ENCODE measurements around the gene TCHHL1. TPM values are rescaled to one million over a fixed set of nuclear protein-coding genes. Genes with fewer than 3 reads are reported as not detected.

The TCHHL1 gene
- total RNA-seq, 1 donor from 2014 or later, result not detected

DNA sequence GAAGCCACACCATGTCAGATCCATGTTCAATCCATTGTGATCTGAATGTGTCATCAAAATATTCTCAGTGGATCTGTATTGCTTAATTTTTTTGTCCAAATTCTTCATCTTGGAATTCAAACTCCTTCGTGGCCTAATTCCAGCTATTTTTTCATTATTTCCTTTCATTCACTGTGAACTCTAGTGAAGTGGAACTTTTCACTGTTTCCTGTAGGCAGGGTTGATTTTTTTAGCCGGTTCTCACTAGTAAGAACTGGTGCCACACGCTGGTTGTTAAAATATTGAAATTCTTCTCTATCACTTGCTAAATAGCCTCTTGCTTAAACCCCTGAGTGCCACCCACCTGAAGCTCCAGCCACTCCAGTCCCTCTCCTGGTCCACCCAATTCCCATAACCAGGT, 44.5 kb downstream of the TCHHL1 start:
- intact Hi-C loops (cut with micrococcal nuclease), result no loop called here
- DNase-seq (no peak), ATAC-seq (no peak)

DNA sequence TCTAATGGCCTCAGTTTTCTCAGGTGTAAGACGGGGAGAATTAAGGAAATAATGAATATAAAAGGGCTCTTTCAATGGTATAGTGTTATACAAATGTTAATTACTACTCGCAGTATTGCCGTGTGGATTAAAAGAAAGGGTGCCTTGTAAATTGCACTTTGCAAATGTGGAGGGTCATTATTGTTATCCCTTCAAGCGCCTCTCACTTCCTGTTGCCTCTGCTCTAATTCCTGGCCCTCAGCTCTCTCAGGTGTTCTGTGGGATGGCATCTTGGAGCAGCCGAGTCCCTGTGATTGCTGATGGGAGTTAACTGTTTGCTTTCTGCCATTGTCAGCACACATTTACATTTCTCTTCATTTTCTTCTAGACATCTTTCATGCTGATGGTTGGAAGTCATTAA, 45.0 kb downstream of the TCHHL1 start:
- no peak for ATAC-seq
- intact Hi-C loops (cut with micrococcal nuclease), result no loop called here
- DNase-seq, result no peak

DNA sequence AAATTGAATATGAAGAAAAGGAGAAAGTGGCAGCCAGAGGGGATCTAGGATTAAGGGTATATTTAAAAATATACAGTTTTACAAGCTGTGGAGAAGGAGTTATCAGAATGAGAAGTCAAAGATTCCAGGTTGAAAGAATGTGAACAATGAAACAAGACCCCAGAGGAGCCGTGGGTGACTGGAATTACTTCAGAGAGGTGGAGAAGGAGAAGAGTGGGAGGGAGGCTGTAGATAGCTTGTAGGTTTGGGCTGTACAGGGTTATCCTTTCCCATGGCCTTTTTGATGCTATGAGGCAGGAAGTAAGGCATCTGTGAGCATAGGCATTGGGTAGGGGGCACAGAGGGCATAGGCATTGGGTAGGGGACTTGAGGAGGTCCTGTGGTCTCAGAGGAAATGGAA, 46.8 kb downstream of the TCHHL1 start:
- ATAC-seq, result no peak
- DNase-seq, result no peak
- intact Hi-C loops (cut with micrococcal nuclease), result no loop called here

DNA sequence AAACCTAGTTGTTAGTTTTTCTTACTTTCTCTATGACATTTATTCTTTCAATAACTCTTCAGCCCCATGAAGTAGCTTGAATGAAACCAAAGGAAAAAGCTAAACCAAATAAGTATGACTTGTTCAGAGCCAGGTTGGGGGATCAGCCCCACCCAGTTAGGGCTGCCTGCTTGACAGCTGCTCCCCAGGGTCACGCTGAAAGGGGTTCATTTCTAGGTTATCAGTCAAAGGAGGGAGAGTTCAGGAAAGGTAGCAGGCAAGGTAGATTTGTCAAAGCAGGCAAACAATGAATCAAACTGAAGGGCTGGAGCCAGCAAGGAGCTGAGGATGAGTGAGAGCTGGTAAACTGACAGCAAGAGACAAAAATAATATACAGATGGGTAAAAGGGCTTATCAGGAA, 49.0 kb downstream of the TCHHL1 start:
- ATAC-seq (no peak), DNase-seq (no peak)
- intact Hi-C loops (cut with micrococcal nuclease), result no loop called here

DNA sequence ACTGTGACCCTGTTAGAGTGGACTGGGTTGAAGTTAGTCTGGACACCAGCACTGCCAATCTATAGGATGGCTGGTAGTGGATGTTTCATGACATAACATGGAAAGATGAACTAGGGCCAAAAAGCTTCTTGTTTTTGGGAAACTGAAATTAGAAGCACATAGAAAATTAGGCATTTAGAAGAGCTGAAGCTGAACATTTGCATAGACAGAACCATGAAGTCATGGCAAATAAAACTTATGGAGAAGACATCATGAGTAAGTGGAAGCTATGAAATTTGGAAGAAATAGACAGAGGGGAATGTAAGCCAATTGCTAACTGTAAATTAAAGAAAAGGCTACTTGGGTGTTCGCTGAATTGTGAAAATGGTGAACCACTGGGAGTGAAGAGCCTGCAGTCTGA, 49.4 kb downstream of the TCHHL1 start:
- ATAC-seq, result no peak
- no peak for DNase-seq
- intact Hi-C loops (cut with micrococcal nuclease), result no loop called here

DNA sequence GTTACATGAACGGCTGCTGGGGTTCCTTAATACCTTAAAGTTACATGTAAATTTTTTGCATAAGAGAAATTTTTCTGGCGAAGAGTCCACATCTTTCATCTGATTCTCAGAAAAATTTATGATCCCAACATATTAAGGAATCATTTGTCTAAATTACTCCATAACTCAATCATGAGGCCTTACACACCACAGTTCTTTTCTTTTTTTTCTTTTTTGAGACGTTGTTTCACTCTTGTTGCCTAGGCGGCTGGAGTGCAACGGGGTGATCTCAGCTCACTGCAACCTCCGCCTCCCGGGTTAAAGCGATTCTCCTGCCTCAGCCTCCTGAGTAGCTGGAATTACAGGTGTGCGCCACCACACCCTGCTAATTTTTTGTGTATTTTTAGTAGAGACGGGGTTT, 50.0 kb downstream of the TCHHL1 start:
- no peak for ATAC-seq
- intact Hi-C loops (cut with micrococcal nuclease), result no loop called here

DNA sequence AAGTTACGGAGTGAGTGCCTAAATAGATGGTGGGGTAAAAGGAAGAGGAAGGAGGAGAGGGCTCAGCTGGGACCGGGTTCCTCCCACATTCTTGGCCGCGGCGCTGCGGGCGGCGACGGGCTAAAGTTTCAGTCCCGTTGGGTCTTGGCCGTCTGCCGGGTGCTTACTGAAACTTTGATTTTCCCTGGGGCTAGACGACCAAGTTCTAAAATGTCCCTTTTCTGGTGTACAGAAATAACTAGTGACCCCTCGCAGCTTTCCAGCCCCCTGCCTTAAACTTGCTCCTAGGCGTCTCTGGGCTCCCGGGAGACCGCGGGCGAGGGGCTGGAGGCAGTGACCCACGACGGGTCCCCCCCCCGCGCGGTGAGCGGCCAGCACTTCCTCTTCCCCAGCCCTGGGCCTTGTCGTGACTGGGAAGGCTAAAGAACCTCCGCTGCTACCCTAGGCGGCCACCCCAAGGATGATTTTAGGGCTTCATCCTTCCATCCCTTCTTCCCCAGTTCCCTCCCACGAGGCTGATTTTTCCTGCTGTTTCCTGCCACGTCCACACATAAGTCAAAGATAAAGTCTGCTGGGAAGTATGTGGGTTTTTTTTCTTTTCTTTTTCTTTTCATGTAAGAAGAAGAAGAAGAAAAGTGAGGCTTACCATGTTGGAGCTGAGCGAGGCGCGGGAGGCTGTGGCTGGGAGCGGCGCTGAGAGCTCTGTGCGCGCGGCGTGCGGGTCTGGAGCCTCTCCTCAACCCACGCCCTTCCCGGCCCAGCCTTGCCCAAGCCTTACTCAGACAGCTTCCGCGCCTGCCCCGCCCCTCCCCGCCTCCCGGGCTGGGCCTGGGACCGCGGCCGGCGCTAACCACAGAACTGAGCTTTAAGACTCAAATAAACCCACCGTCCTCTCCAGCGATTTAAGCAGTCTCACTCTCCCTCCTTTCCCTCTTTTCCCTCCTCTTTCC, 52.3 kb downstream of the TCHHL1 start, which contains the start of gene S100A11:
S100A11 (minus strand) TSS at position 738 of the 950 bp plus-strand sequence; CDS start at position 649, 89 bp downstream.
- ATAC-seq (peak; percentile 97), DNase-seq (peak; percentile 95)
- intact Hi-C loops (cut with micrococcal nuclease), result no loop called here

More for the DNA sequence above, 50.0 kb downstream of the TCHHL1 start:
- DNase-seq, result no peak

DNA sequence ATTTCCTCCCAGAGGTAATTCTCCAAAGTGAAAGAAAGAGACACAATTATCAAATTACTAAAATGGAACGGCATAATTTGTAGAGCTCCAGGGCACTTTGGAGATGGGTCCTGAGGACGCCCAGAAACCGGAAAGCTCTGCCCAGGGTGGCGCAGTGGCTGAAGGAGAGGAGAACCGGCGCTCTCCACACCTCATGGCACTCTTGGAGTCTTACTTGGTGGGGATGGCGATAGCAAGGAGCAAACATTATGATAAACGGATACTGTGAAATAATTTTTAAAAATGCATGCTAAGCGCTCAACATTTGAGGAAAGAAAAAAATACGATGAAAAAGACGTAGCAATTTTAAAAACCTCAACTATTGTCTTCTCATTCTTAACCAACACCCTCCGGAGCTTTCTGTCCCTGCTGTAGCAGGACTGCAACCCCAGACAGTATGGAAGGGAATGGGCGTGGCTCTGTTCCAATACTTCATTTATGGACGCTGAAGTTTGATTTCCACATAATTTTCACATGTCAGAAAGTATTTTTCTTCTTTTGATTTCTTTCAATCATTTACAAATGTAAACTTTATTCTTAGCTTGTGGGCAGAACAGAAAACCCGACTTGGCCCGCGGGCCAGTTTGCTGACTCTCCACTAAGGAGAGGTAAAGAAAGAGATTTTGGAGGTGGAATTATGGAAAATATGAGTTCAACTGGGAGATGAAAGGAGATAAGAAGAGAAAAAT, 53.2 kb downstream of the TCHHL1 start:
- intact Hi-C loops (cut with micrococcal nuclease), result no loop called here

DNA sequence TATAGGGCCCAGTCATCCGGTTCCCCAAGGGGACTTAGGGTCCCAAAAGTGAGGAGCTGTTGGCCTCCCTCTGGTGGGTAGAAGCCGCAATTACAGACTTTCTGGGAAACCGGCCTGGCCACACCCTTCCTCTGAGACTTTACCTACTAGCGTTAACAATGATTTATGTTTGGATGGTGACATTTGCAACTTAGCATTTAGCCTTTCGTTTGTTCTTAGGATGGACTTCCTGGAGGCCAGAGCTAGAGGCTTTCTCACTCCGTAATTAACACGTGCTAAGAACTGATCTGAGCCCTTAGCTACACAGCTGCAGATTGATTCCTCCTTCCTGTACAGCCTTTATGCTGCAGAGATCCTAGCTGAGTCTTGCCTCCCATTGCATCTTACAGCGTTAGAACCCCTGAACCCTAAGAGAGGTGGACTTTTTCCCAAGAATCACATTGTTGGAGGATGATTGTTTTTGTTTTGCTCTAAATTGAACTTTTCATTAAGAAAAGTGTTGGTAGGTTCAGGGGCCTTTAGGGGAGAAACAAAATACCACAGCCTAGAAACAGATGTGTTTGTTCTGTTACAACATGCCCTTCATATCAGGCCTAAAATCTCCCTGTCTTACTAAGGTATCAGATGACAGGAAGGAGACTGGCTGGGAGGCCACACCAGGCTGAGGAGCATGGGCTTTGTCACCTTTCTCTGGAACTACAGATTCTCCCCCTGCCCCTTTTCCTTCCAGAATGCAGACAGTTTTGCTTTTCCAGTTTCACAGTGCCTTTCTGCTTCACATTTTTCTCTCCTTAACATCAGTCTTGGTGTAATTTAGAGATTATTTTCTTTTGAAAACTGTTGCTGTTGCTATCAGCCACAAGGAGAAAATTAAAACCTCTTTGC, 54.0 kb downstream of the TCHHL1 start:
- DNase-seq (peak; percentile 40), ATAC-seq (peak; percentile 14)
- intact Hi-C loops (cut with micrococcal nuclease), result no loop called here

More for the DNA sequence above, 53.2 kb downstream of the TCHHL1 start:
- DNase-seq (no peak), ATAC-seq (peak; percentile 30)

- DNase-seq (no peak), ATAC-seq (no peak)
- intact Hi-C loops (cut with micrococcal nuclease), result no loop called here
Measured at GRCh38 chr1:152034324-152034653, 54.6 kb downstream of the TCHHL1 start.

Other genes with a start within 250 kb of the TCHHL1 start
- not detected for gene C2CD4D, start 249.2 kb downstream of the TCHHL1 start, total RNA-seq
- gene THEM5, start 235.4 kb downstream of the TCHHL1 start, total RNA-seq, result not detected
- 16.6 TPM for gene THEM4, start 179.6 kb downstream of the TCHHL1 start, total RNA-seq
- gene S100A10, start 95.2 kb downstream of the TCHHL1 start, total RNA-seq, result 201 TPM
- 65.8 TPM for gene S100A11, start 52.1 kb downstream of the TCHHL1 start, total RNA-seq
- gene TCHH, start 26.4 kb upstream of the TCHHL1 start, total RNA-seq, result 0.02 TPM
- gene RPTN, start 70.2 kb upstream of the TCHHL1 start, total RNA-seq, result not detected
- not detected for gene HRNR, start 135.1 kb upstream of the TCHHL1 start, total RNA-seq
- gene FLG, start 236.2 kb upstream of the TCHHL1 start, total RNA-seq, result not detected